GM12878 (cell line): ENCODE results near the gene CDH16. TPM values are rescaled to one million over a fixed set of nuclear protein-coding genes. Genes with fewer than 3 reads are reported as not detected.

Source experiments
- ATAC-seq: fragments of 200-7000 bp; cut with Tn5 transposase; 3 replicates; pipeline ENCODE4 v1.9.1; 2020; ENCODE audit warnings: mild to moderate bottlenecking, moderate library complexity
- BruUV-seq: library from RNA; stranded (reverse); fragments of 400-500 nt; replicated peaks from 2 replicates; lab custom pipeline; 2021; lab: Mats Ljungman, UMichigan
- CTCF ChIA-PET: fragments of 300-600 bp; sonication (Branson Sonifier 250); formaldehyde crosslinking; extraction: SDS; loops from one replicate; lab custom pipeline; 2021; ENCODE audit warnings: inconsistent platforms; lab: Yijun Ruan, JAX
- POLR2A ChIA-PET: fragments of 350-600 bp; formaldehyde crosslinking; extraction: SDS; loops from one replicate; lab custom pipeline; 2021; ENCODE audit warnings: inconsistent platforms; lab: Charles Lee
- RAD21 ChIA-PET: fragments of 300-600 bp; sonication (Branson Sonifier 250); formaldehyde crosslinking; loops from one replicate; lab custom pipeline; 2023; ENCODE audit warnings: antibody characterized with exemption; ENCODE audit not compliant: unreplicated experiment; lab: Charles Lee
- SMC1A ChIA-PET: fragments of 300-600 bp; sonication (Branson Sonifier 250); formaldehyde crosslinking; loops from one replicate; lab custom pipeline; 2023; ENCODE audit not compliant: unreplicated experiment, uncharacterized antibody; lab: Charles Lee
- DNase-seq: peaks from one replicate; pipeline ENCODE4 v3.0.0-alpha.2; 2011; ENCODE audit warnings: low read depth, low spot score
- FAIRE-seq: peaks from 3 replicates; lab custom pipeline; 2011; peaks lifted over from hg19 to GRCh38; lab: Jason Lieb, UNC
- H2AFZ ChIP-seq: 2 replicates; pipeline ENCODE4 v1.6.0; 2011; ENCODE audit warnings: low read depth, low read length, control low read depth; ENCODE audit not compliant: control insufficient read depth
- H3K27ac ChIP-seq: 2 replicates; pipeline ENCODE4 v1.5.1; 2011; ENCODE audit warnings: control low read depth; ENCODE audit not compliant: control insufficient read depth, insufficient read depth
- H3K27me3 ChIP-seq, 2 experiments: replicated peaks in 1 of 2; 2 replicates each; pipeline versions ENCODE4 v1.6.0 to v1.6.1; 2011; ENCODE audit warnings: low read length in 1 of 2; ENCODE audit not compliant: control insufficient read depth in 2 of 2, insufficient read depth in 2 of 2
- H3K36me3 ChIP-seq, 2 experiments: 2 replicates each; pipeline ENCODE4 v1.5.1; 2011; ENCODE audit warnings: low read length in 1 of 2; ENCODE audit not compliant: control insufficient read depth in 2 of 2, insufficient read depth in 2 of 2
- H3K4me1 ChIP-seq: 2 replicates; pipeline ENCODE4 v1.6.1; 2011; ENCODE audit warnings: mild to moderate bottlenecking, low read length, moderate library complexity, mixed read lengths; ENCODE audit not compliant: control insufficient read depth, insufficient read depth
- H3K4me2 ChIP-seq: 2 replicates; pipeline ENCODE4 v1.6.0; 2011; ENCODE audit warnings: control low read depth; ENCODE audit not compliant: control insufficient read depth, insufficient read depth
- H3K4me3 ChIP-seq: fragments of 200-600 bp; sonication (generic); 2 replicates; pipeline ENCODE4 v1.5.1; 2016
- H3K79me2 ChIP-seq: 2 replicates; pipeline ENCODE4 v1.6.0; 2011; ENCODE audit warnings: low read length; ENCODE audit not compliant: control insufficient read depth, insufficient read depth
- H3K9ac ChIP-seq: 2 replicates; pipeline ENCODE4 v1.8.0; 2011; ENCODE audit warnings: low read length, control low read depth, mixed read lengths; ENCODE audit not compliant: control insufficient read depth, insufficient read depth
- H3K9me3 ChIP-seq: replicated peaks from 3 replicates; pipeline ENCODE4 v1.5.1; 2011; ENCODE audit warnings: mild to moderate bottlenecking, low read length; ENCODE audit not compliant: control insufficient read depth, insufficient read depth
- H4K20me1 ChIP-seq: 2 replicates; pipeline ENCODE4 v1.6.0; 2011; ENCODE audit not compliant: control insufficient read depth, insufficient read depth
- JUND ChIP-seq: IDR thresholded peaks from 2 replicates; pipeline ENCODE4 v1.6.1; 2012; ENCODE audit warnings: low read depth, mild to moderate bottlenecking, low read length, improper control_type of control experiment, moderate library complexity
- PAX5 ChIP-seq: IDR thresholded peaks from 2 replicates; pipeline ENCODE4 v1.6.1; 2011; ENCODE audit warnings: low read depth, low read length, borderline replicate concordance
- WGBS: methylation state at CpG from one replicate; pipeline ENCODE4 v1.1.6; 2016; ENCODE audit warnings: low lambda C conversion rate; ENCODE audit not compliant: insufficient replicate concordance, insufficient coverage; ENCODE audit errors: missing lambda C conversion rate; 5-methylcytosine and 5-hydroxymethylcytosine counted together
- in situ Hi-C: fragments of 300-500 bp; cut with MboI; formaldehyde crosslinking; loops from 9 replicates; pipeline ENCODE4 v1.14.3; 2018; ENCODE audit warnings: mixed read lengths
- intact Hi-C: fragments of 100-400 bp; cut with micrococcal nuclease; formaldehyde crosslinking; loops from one replicate; pipeline ENCODE4 v1.14.2; 2022; ENCODE audit not compliant: unreplicated experiment
- polyA plus RNA-seq, 11 experiments: library from polyadenylated mRNA; depleted of rRNA in 4 of 11; unstranded in 6 of 11; stranded (reverse) in 5 of 11; fragments of >200 nt; fragmentation: Nextera tagmentation in 4 of 11; fragmentation: Illumina TruSeq in 1 of 11; extraction: Ambion mirVana in 4 of 11; extraction: Trizol in 1 of 11; gene quantifications; 1 replicate in 1 of 11; 2 replicates in 10 of 11; pipeline versions ENCODE4 v1.2.1 to v1.2.3, GENCODE V29; 2011 to 2016; ENCODE audit warnings: inconsistent platforms in 2 of 11, missing spikeins in 2 of 11, low read depth in 1 of 11
- total RNA-seq, 4 experiments: library from RNA; depleted of rRNA in 3 of 4; stranded (reverse); fragments of >200 nt in 3 of 4; fragmentation: Illumina TruSeq in 1 of 4; extraction: Trizol in 1 of 4; gene quantifications; 2 replicates each; pipeline versions ENCODE4 v1.2.1 to v1.2.3, GENCODE V29; 2013 to 2021
- TF ChIP-seq, protein P1 (sequence below): fragments of 450-650 bp; IDR thresholded peaks from 2 replicates; pipeline ENCODE4 v1.6.1; 2018; ENCODE audit warnings: borderline replicate concordance, mild to moderate bottlenecking; ENCODE audit not compliant: partially characterized antibody
- TF ChIP-seq, protein P2 (sequence below): fragments of 450-650 bp; formaldehyde crosslinking; IDR thresholded peaks from 2 replicates; pipeline ENCODE4 v1.4.0; 2020; ENCODE audit warnings: mild to moderate bottlenecking, moderate library complexity

CDH16 gene
- total and polyA plus RNA-seq, 10 of the 15 experiments (the other 5 are each of a cell fraction or from before 2014, with no cell fraction given): 0.05 TPM; not detected in 9

DNA sequence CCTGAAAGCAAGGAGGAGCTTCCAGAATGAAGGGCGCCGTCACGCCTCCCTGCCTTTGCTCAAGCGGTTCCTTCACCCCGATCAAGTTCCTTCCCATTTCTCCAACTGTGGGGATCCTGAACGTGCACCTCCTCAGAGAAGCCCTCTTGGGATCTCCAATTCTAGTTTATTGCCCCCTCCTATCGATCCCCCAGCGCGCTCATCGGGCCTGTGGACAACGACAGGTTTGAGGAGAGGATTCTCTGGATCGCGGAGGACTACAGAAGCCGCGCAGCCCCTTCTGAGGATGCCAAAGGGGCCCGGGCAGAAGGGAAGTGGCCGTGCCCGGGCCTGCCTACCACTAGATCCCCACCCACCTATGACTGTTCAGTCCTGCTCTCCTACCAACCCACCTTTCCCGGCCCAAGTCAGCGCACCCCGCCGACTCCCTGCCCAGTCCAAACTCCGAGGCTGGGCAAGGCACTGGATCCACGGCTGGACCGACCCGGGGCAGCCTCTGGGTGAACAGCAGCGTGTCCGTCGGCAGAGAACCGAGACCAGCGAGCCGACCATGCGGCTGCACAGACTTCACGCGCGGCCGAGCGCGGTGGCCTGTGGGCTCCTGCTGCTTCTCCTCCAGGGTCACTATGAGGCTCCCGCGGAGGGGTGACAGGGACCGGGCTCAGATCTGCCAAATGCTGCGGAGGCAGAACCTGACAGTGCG, 29.6 kb upstream of the CDH16 start:
- 10% methylated on average over 44 of the region's 44 CpGs for WGBS
- SMC1A ChIA-PET: no interaction called here
- no peaks in the 10 kb centered on the region for H3K36me3 ChIP-seq
- no peaks in the 10 kb centered on the region for H3K27me3 ChIP-seq
- H3K9me3 ChIP-seq: no peaks in the 10 kb centered on the region
- FAIRE-seq (peak; percentile 47), ATAC-seq (peak; percentile 43), DNase-seq (no peak)
- no peak for TF ChIP-seq JUND
- peak; percentile 98 for TF ChIP-seq PAX5
- H3K27ac ChIP-seq: no peak overlapping the region
- H2AFZ ChIP-seq: peak overlapping the region; percentile 83
- H4K20me1 ChIP-seq: no peaks in the 10 kb centered on the region
- peaks cover 19% of the 10 kb centered on the region for H3K4me1 ChIP-seq
- no TSS peak for BruUV-seq
- CTCF ChIA-PET: interaction anchor here (1.1 to 2.2 kb wide), 3 partner anchors 28 to 56 kb away, joined by 4 to 8 read pairs (median 6); no protein-coding TSS in a partner anchor
- POLR2A ChIA-PET: no interaction called here
- intact Hi-C loops (no loop called here), in situ Hi-C loops (no loop called here)
- H3K79me2 ChIP-seq: no peaks in the 10 kb centered on the region
- H3K4me3 ChIP-seq: peak overlapping the region; percentile 57; the same call in 1 of the 2 replicates
- peak overlapping the region; percentile 100 for H3K4me2 ChIP-seq
- peak overlapping the region; percentile 22; the same call in 1 of the 2 replicates for H3K9ac ChIP-seq
- RAD21 ChIA-PET: interaction anchor here (1.1 kb wide), 1 partner anchor 70 kb away, joined by 6 read pairs; no protein-coding TSS in a partner anchor

DNA sequence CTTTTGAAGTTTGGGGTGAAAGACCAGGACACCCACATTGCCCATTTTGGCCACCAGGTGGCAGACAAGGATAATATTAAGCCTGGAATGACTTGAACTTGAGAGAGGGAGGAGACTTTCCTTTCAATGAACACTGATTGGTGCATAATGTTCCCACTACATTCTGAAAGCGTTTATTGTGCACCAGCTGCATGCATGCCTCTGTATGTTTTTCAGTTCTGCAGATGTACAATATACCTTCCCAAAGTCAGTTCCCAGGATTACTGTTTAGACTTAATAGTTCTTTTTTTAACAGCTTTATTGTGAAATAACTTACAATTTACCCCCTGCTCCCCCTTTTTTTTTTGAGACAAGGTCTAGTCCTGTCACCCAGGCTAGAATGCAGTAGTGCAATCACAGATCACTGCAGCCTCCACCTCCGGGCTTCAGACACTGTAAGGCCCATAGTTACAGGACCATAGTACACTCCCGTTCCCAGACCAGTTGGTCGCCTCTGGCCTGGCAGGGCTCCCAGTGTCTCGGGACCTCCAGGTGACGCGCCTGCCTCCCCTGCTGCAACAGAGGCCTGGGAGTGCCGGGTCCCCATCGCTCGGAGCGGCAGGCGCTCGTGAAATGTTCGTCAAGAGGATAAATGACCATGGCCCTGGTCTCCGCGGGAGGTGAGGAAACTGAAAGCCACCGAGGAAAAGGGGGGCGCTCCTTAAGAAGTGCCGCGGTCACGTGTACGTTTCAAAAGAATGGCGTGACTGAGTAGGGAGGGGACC, 28.8 kb upstream of the CDH16 start:
- ChIA-PET SMC1A (interaction anchor here (0.6 to 0.7 kb wide), 2 partner anchors 55 to 225 kb away, joined by 3 read pairs; no protein-coding TSS in a partner anchor), CTCF (interaction anchor here (0.5 to 2.2 kb wide), 15 partner anchors 10 to 411 kb away, joined by 3 to 8 read pairs (median 4); no protein-coding TSS in a partner anchor), POLR2A (no interaction called here), RAD21 (interaction anchor here (0.7 to 1.1 kb wide), 2 partner anchors 13 to 71 kb away, joined by 3 to 6 read pairs; no protein-coding TSS in a partner anchor)
- FAIRE-seq (peak; percentile 98), DNase-seq (peak; percentile 72), ATAC-seq (peak; percentile 87)
- Histone ChIP-seq H3K9me3 (no peaks in the 10 kb centered on the region), H4K20me1 (no peaks in the 10 kb centered on the region), H3K4me2 (peak overlapping the region; percentile 100), H3K9ac (peak overlapping the region; percentile 31; the same call in 1 of the 2 replicates), H3K4me3 (peak overlapping the region; percentile 57; the same call in 1 of the 2 replicates), H2AFZ (peak overlapping the region; percentile 83), H3K4me1 (peaks cover 19% of the 10 kb centered on the region), H3K79me2 (no peaks in the 10 kb centered on the region), H3K27me3 (no peaks in the 10 kb centered on the region), H3K27ac (no peak overlapping the region), H3K36me3 (no peaks in the 10 kb centered on the region)
- intact Hi-C loops: loop anchor here (1.0 kb wide), 1 partner anchor 52 kb away; no protein-coding TSS in a partner anchor
- WGBS: under 1% methylated on average over 22 of the region's 23 CpGs
- no TSS peak for BruUV-seq
- in situ Hi-C loops: no loop called here
- TF ChIP-seq, protein P1, sequence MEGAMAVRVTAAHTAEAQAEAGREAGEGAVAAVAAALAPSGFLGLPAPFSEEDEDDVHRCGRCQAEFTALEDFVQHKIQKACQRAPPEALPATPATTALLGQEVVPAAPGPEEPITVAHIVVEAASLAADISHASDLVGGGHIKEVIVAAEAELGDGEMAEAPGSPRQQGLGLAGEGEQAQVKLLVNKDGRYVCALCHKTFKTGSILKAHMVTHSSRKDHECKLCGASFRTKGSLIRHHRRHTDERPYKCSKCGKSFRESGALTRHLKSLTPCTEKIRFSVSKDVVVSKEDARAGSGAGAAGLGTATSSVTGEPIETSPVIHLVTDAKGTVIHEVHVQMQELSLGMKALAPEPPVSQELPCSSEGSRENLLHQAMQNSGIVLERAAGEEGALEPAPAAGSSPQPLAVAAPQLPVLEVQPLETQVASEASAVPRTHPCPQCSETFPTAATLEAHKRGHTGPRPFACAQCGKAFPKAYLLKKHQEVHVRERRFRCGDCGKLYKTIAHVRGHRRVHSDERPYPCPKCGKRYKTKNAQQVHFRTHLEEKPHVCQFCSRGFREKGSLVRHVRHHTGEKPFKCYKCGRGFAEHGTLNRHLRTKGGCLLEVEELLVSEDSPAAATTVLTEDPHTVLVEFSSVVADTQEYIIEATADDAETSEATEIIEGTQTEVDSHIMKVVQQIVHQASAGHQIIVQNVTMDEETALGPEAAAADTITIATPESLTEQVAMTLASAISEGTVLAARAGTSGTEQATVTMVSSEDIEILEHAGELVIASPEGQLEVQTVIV: no peak
- TF ChIP-seq, protein P2, sequence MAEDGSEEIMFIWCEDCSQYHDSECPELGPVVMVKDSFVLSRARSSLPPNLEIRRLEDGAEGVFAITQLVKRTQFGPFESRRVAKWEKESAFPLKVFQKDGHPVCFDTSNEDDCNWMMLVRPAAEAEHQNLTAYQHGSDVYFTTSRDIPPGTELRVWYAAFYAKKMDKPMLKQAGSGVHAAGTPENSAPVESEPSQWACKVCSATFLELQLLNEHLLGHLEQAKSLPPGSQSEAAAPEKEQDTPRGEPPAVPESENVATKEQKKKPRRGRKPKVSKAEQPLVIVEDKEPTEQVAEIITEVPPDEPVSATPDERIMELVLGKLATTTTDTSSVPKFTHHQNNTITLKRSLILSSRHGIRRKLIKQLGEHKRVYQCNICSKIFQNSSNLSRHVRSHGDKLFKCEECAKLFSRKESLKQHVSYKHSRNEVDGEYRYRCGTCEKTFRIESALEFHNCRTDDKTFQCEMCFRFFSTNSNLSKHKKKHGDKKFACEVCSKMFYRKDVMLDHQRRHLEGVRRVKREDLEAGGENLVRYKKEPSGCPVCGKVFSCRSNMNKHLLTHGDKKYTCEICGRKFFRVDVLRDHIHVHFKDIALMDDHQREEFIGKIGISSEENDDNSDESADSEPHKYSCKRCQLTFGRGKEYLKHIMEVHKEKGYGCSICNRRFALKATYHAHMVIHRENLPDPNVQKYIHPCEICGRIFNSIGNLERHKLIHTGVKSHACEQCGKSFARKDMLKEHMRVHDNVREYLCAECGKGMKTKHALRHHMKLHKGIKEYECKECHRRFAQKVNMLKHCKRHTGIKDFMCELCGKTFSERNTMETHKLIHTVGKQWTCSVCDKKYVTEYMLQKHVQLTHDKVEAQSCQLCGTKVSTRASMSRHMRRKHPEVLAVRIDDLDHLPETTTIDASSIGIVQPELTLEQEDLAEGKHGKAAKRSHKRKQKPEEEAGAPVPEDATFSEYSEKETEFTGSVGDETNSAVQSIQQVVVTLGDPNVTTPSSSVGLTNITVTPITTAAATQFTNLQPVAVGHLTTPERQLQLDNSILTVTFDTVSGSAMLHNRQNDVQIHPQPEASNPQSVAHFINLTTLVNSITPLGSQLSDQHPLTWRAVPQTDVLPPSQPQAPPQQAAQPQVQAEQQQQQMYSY (CRISPR knock-in tag): no peak
